Endothelial cell of umbilical vein (primary cell): ENCODE results near the gene ZFP30. TPM values are rescaled to one million over a fixed set of nuclear protein-coding genes. Genes with fewer than 3 reads are reported as not detected.

ENCODE experiments used
- BruUV-seq: library from RNA; stranded (reverse); fragments of 400-500 nt; replicated peaks from 2 replicates; lab custom pipeline; 2021; lab: Mats Ljungman, UMichigan
- CTCF ChIA-PET: fragments of 300-600, 350-600 bp; sonication (Branson Sonifier 250); formaldehyde crosslinking; loops from one replicate; lab custom pipeline; 2021; ENCODE audit warnings: antibody characterized with exemption, inconsistent platforms; lab: Charles Lee
- POLR2A ChIA-PET: fragments of 300-600, 350-600 bp; sonication (Branson Sonifier 250); formaldehyde crosslinking; loops from one replicate; lab custom pipeline; 2021; ENCODE audit warnings: antibody characterized with exemption, inconsistent platforms; lab: Charles Lee
- DNase-seq: peaks from one replicate; pipeline ENCODE4 v3.0.0-alpha.2; 2011; ENCODE audit warnings: low read depth, low spot score
- FAIRE-seq: peaks from 2 replicates; lab custom pipeline; 2011; peaks lifted over from hg19 to GRCh38; lab: Jason Lieb, UNC
- H2AFZ ChIP-seq: 2 replicates; pipeline ENCODE4 v1.6.0; 2012; ENCODE audit warnings: low read depth, low read length, control low read depth, inconsistent platforms
- H3K27ac ChIP-seq: 2 replicates; pipeline ENCODE4 v1.5.1; 2011; ENCODE audit warnings: low read depth, mild to moderate bottlenecking, control low read depth, low read length, moderate library complexity; ENCODE audit not compliant: insufficient read depth
- H3K27me3 ChIP-seq, 2 experiments: 2 replicates each; pipeline versions ENCODE4 v1.6.0 to v1.6.1; 2011; ENCODE audit warnings: low read length in 2 of 2, mixed read lengths in 1 of 2; ENCODE audit not compliant: control insufficient read depth in 2 of 2, insufficient read depth in 2 of 2
- H3K36me3 ChIP-seq, 2 experiments: 2 replicates in 1 of 2; 3 replicates in 1 of 2; pipeline ENCODE4 v1.5.1; 2011; ENCODE audit warnings: low read length in 2 of 2, mild to moderate bottlenecking in 1 of 2, moderate library complexity in 1 of 2; ENCODE audit not compliant: control insufficient read depth in 2 of 2, insufficient read depth in 2 of 2; ENCODE audit errors: extremely low read depth in 1 of 2
- H3K4me1 ChIP-seq: 3 replicates; pipeline ENCODE4 v1.5.1; 2011; ENCODE audit warnings: mild to moderate bottlenecking, low read length; ENCODE audit not compliant: control insufficient read depth, insufficient read depth; ENCODE audit errors: extremely low read depth
- H3K4me2 ChIP-seq: 2 replicates; pipeline ENCODE4 v1.6.1; 2011; ENCODE audit warnings: low read length, control low read depth, mixed read lengths; ENCODE audit not compliant: insufficient read depth
- H3K4me3 ChIP-seq, 3 experiments: fragments of 200-600 bp in 1 of 3; sonication (generic), shearing (Covaris generic) in 1 of 3; replicated peaks in 1 of 3; 2 replicates each; pipeline ENCODE4 v1.5.1; 2011 to 2016; ENCODE audit warnings: control low read depth in 3 of 3, low read length in 3 of 3, mild to moderate bottlenecking in 2 of 3, inconsistent platforms in 1 of 3, low read depth in 1 of 3, moderate library complexity in 1 of 3; ENCODE audit not compliant: insufficient read depth in 1 of 3
- H3K79me2 ChIP-seq: 2 replicates; pipeline ENCODE4 v1.6.0; 2012; ENCODE audit warnings: low read length, inconsistent platforms; ENCODE audit not compliant: control insufficient read depth, insufficient read depth
- H3K9ac ChIP-seq: replicated peaks from 2 replicates; pipeline ENCODE3; 2011; ENCODE audit warnings: low read length, control low read depth; ENCODE audit not compliant: insufficient read depth; ENCODE audit errors: extremely low read depth
- H3K9me1 ChIP-seq: replicated peaks from 3 replicates; pipeline ENCODE4 v1.6.0; 2011; ENCODE audit warnings: mild to moderate bottlenecking, low read length; ENCODE audit not compliant: control insufficient read depth, insufficient read depth; ENCODE audit errors: extremely low read depth
- H3K9me3 ChIP-seq: replicated peaks from 2 replicates; pipeline ENCODE4 v1.5.1; 2012; ENCODE audit warnings: low read length, inconsistent platforms; ENCODE audit not compliant: control insufficient read depth, insufficient read depth
- H4K20me1 ChIP-seq: replicated peaks from 2 replicates; pipeline ENCODE3; 2011; ENCODE audit warnings: mild to moderate bottlenecking, low read length; ENCODE audit not compliant: control insufficient read depth, insufficient read depth; ENCODE audit errors: extremely low read depth
- EZH2 ChIP-seq: IDR thresholded peaks from 2 replicates; pipeline ENCODE4 v1.6.1; 2012; ENCODE audit warnings: borderline replicate concordance, low read depth, mild to moderate bottlenecking, moderate library complexity, low read length, inconsistent platforms; ENCODE audit not compliant: severe bottlenecking
- FOS ChIP-seq: IDR thresholded peaks from 2 replicates; pipeline ENCODE4 v1.6.1; 2011; ENCODE audit warnings: mild to moderate bottlenecking, low read length, moderate library complexity, borderline replicate concordance; ENCODE audit not compliant: insufficient read depth
- GATA2 ChIP-seq: IDR thresholded peaks from 2 replicates; pipeline ENCODE4 v1.7.0; 2011; ENCODE audit warnings: low read depth, mild to moderate bottlenecking, moderate library complexity, mixed read lengths, low read length; ENCODE audit not compliant: insufficient read length, insufficient read depth
- JUN ChIP-seq: IDR thresholded peaks from 2 replicates; pipeline ENCODE4 v1.6.1; 2011; ENCODE audit warnings: borderline replicate concordance, low read depth; ENCODE audit not compliant: insufficient read length, insufficient read depth
- MYC ChIP-seq: IDR thresholded peaks from one replicate; pipeline ENCODE4 v1.6.1; 2011; ENCODE audit warnings: mild to moderate bottlenecking, low read depth, low read length
- POLR2A ChIP-seq: IDR thresholded peaks from 2 replicates; pipeline ENCODE4 v1.6.1; 2012; ENCODE audit warnings: low read depth, mild to moderate bottlenecking, control low read depth, low read length
- POLR2AphosphoS5 ChIP-seq: IDR thresholded peaks from 2 replicates; pipeline ENCODE4 v1.6.1; 2012; ENCODE audit warnings: low read depth, mild to moderate bottlenecking, control low read depth, low read length, moderate library complexity; ENCODE audit not compliant: insufficient read depth
- dilution Hi-C: fragments of 300-500 bp; cut with MboI; formaldehyde crosslinking; loops from one replicate; pipeline ENCODE4 v1.15.0; 2019; ENCODE audit warnings: low sequenced_read_pairs; ENCODE audit not compliant: extremely low pct_ligation_motif_present
- intact Hi-C: fragments of 100-400 bp; cut with micrococcal nuclease; formaldehyde crosslinking; loops from one replicate; pipeline ENCODE4 v1.10.0; 2022
- polyA plus RNA-seq, 4 experiments: library from polyadenylated mRNA; depleted of rRNA in 3 of 4; stranded (reverse) in 3 of 4; unstranded in 1 of 4; fragments of >200 nt; gene quantifications; 2 replicates each; pipeline versions ENCODE4 v1.2.1 to v1.2.3, GENCODE V29; 2011 to 2012; ENCODE audit warnings: missing spikeins in 1 of 4
- total RNA-seq: library from RNA; stranded (reverse); gene quantifications from 2 replicates; pipeline ENCODE4 v1.2.3, GENCODE V29; 2021
- TF ChIP-seq, protein P1 (sequence below): IDR thresholded peaks from 2 replicates; pipeline ENCODE4 v1.6.1; 2011; ENCODE audit not compliant: insufficient read depth, insufficient read length
- TF ChIP-seq, protein P2 (sequence below), 2 donors: IDR thresholded peaks; 1 replicate in 1 of 2; 2 replicates in 1 of 2; pipeline ENCODE4 v1.5.1; 2011; ENCODE audit warnings: low read length in 2 of 2, mild to moderate bottlenecking in 2 of 2, moderate library complexity in 2 of 2, control low read depth in 1 of 2, inconsistent platforms in 1 of 2, low read depth in 1 of 2; ENCODE audit not compliant: insufficient read depth in 1 of 2; ENCODE audit errors: extremely low read depth in 1 of 2

The ZFP30 gene
- total and polyA plus RNA-seq, 2 donors (not counting 3 experiments of a cell fraction or from before 2014, with no cell fraction given): 1.6 to 7.6 TPM

DNA sequence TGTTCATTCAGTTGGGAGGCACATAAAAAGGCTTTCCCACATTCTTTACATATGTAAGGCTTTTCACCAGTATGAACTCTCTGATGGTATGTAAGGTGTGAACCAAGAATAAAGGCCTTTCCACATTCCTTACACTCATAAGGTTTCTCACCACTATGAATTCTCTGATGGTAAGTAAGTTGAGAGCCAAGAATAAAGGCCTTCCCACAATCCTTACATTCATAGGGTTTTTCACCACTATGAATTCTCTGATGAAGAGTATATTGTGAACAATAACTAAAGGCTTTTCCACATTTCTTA lies 89.9 kb downstream of the ZFP30 start:
- Histone ChIP-seq H4K20me1 (no peaks in the 10 kb centered on the region), H3K27ac (no peak overlapping the region), H2AFZ (no peak overlapping the region), H3K9ac (no peak overlapping the region), H3K4me1 (no peaks in the 10 kb centered on the region), H3K9me1 (no peaks in the 10 kb centered on the region), H3K4me3 (no peak overlapping the region), H3K79me2 (no peaks in the 10 kb centered on the region), H3K36me3 (no peaks in the 10 kb centered on the region), H3K4me2 (no peak overlapping the region), H3K9me3 (peaks cover 24% of the 10 kb centered on the region), H3K27me3 (no peaks in the 10 kb centered on the region)
- TF ChIP-seq, protein P1, sequence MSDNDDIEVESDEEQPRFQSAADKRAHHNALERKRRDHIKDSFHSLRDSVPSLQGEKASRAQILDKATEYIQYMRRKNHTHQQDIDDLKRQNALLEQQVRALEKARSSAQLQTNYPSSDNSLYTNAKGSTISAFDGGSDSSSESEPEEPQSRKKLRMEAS: no peak
- TF ChIP-seq GATA2 (no peak), POLR2AphosphoS5 (no peak), POLR2A (no peak), JUN (no peak), FOS (no peak), EZH2 (no peak), MYC (no peak)
- TF ChIP-seq, protein P2, sequence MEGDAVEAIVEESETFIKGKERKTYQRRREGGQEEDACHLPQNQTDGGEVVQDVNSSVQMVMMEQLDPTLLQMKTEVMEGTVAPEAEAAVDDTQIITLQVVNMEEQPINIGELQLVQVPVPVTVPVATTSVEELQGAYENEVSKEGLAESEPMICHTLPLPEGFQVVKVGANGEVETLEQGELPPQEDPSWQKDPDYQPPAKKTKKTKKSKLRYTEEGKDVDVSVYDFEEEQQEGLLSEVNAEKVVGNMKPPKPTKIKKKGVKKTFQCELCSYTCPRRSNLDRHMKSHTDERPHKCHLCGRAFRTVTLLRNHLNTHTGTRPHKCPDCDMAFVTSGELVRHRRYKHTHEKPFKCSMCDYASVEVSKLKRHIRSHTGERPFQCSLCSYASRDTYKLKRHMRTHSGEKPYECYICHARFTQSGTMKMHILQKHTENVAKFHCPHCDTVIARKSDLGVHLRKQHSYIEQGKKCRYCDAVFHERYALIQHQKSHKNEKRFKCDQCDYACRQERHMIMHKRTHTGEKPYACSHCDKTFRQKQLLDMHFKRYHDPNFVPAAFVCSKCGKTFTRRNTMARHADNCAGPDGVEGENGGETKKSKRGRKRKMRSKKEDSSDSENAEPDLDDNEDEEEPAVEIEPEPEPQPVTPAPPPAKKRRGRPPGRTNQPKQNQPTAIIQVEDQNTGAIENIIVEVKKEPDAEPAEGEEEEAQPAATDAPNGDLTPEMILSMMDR (IDR thresholded peaks at IDR 0.05; ENCODE audit: extremely low read depth in 1 of 2, insufficient read depth in 1 of 2, low read depth in 1 of 2, low read length in 2 of 2): no peak
- dilution Hi-C loops (no loop called here), intact Hi-C loops (no loop called here)
- ChIA-PET CTCF (no interaction called here), POLR2A (no interaction called here)
- FAIRE-seq: no peak
- no TSS peak for BruUV-seq
- DNase-seq: no peak
